ENCODE measurements around the gene EVI5L. TPM values are rescaled to one million over a fixed set of nuclear protein-coding genes. Genes with fewer than 3 reads are reported as not detected.
"Not testable (repeated sequence)": the region's sequence is repeated elsewhere in the genome, so short reads cannot be mapped to it uniquely, and the experiment has no call there.

The EVI5L gene
- total RNA-seq, 1 donor from 2014 or later, result 15.5 TPM

DNA sequence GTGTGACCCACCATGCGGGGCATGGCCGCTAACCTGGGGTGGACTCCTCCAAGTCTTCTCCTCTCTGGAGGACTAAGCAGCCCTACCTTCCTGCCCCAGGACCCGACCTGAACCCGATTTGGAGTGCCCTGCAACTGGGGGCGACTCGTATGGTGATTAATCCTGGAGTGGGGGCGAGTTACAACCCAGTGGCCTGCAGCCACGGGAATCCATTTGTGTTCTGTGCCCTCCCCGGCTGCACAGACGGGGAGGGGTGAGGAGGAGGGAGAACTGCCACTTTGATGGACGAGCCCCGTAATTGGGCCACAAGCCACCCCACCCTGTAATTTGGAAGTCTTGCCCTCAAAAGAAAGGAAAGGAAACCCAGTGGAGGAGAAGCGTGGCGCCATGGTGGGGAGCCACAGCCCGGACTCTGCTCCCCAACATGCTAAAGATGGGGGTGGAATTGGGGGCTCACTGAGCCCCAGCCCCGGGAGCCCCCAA is 26.1 kb downstream of the EVI5L start:
- Histone ChIP-seq H3K9me3 (no peaks in the 10 kb centered on the region), H3K4me3 (no peak overlapping the region), H3K27me3 (peaks cover 4% of the 10 kb centered on the region), H3K36me3 (no peaks in the 10 kb centered on the region), H3K4me1 (no peaks in the 10 kb centered on the region), H3K27ac (no peak overlapping the region)
- TF ChIP-seq CTCF (IDR thresholded peaks at IDR 0.05), result no peak
- ATAC-seq (no peak), DNase-seq (no peak)
- intact Hi-C loops (cut with DNase I), result no loop called here

- TF ChIP-seq CTCF (IDR thresholded peaks at IDR 0.05), result no peak
- Histone ChIP-seq H3K27ac (no peak overlapping the region), H3K36me3 (no peaks in the 10 kb centered on the region), H3K4me3 (no peak overlapping the region), H3K9me3 (no peaks in the 10 kb centered on the region), H3K27me3 (peaks cover 12% of the 10 kb centered on the region), H3K4me1 (peaks cover 4% of the 10 kb centered on the region)
- ATAC-seq (no peak), DNase-seq (no peak)
- intact Hi-C loops (cut with DNase I), result no loop called here
Measured at GRCh38 chr19:7856679-7857663, 27.0 kb downstream of the EVI5L start.

- ATAC-seq, result no peak
- no peak for TF ChIP-seq CTCF (IDR thresholded peaks at IDR 0.05)
- DNase-seq, result no peak
- no peak overlapping the region for H3K27ac ChIP-seq
- peaks cover 8% of the 10 kb centered on the region for H3K4me1 ChIP-seq
- intact Hi-C loops (cut with DNase I), result no loop called here
- H3K27me3 ChIP-seq, result peaks cover 12% of the 10 kb centered on the region
- no peaks in the 10 kb centered on the region for H3K9me3 ChIP-seq
- no peak overlapping the region for H3K4me3 ChIP-seq
- H3K36me3 ChIP-seq, result no peaks in the 10 kb centered on the region
Measured at GRCh38 chr19:7857727-7858108, 27.7 kb downstream of the EVI5L start.

GRCh38 chr19:7858109-7858770 is 28.2 kb downstream of the EVI5L start:
- ATAC-seq (no peak), DNase-seq (no peak)
- Histone ChIP-seq H3K4me3 (no peak overlapping the region), H3K27me3 (peaks cover 12% of the 10 kb centered on the region), H3K4me1 (peaks cover 8% of the 10 kb centered on the region), H3K9me3 (no peaks in the 10 kb centered on the region), H3K27ac (no peak overlapping the region), H3K36me3 (no peaks in the 10 kb centered on the region)
- TF ChIP-seq CTCF (IDR thresholded peaks at IDR 0.05), result no peak
- intact Hi-C loops (cut with DNase I), result no loop called here

DNA sequence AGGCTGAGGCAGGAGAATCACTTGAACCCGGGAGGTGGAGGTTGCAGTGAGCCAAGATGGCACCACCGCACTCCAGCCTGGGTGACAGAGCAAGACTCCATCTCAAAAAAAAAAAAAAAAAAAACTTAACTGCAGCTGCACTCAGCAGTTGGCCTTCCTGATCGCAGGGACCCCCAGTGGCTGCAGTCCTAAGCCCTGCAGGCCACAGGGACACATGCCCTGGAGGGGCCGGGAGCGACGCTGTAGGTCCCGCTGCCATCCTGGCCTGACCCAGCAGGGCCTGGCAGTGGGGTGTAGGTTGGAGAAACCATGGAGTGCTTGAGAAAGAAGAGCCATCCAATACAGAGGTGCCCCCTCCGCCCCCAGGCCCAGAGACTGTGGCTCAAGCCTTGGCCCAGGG is 29.1 kb downstream of the EVI5L start:
- H3K4me3 ChIP-seq; H3K27ac ChIP-seq; H3K36me3 ChIP-seq; ATAC-seq; DNase-seq; H3K4me1 ChIP-seq; H3K9me3 ChIP-seq; intact Hi-C loops (cut with DNase I): not testable (repeated sequence)
- peaks cover 16% of the 10 kb centered on the region for H3K27me3 ChIP-seq
